Sigmoid colon (tissue), 7 donors: Measurements from ENCODE around the gene P2RX5. TPM values are rescaled to one million over a fixed set of nuclear protein-coding genes. Genes with fewer than 3 reads are reported as not detected.

ENCODE experiments used
- DNase-seq: peaks from one replicate; pipeline ENCODE4 v3.0.0-alpha.2; 2019
- H3K27ac ChIP-seq, 4 donors: fragments of 200-600 bp; sonication (generic); one replicate each; pipeline ENCODE4 v1.5.1; 2016 to 2019; ENCODE audit warnings: mild to moderate bottlenecking in 1 of 4
- H3K27me3 ChIP-seq, 3 donors: fragments of 200-600 bp; sonication (generic); one replicate each; pipeline ENCODE4 v1.5.1; 2019; ENCODE audit warnings: mild to moderate bottlenecking in 1 of 3
- H3K36me3 ChIP-seq, 4 donors: fragments of 200-600 bp; sonication (generic); one replicate each; pipeline ENCODE4 v1.5.1; 2016 to 2019
- H3K4me1 ChIP-seq, 4 donors: fragments of 200-600 bp; sonication (generic); one replicate each; pipeline ENCODE4 v1.5.1; 2017 to 2019
- H3K4me3 ChIP-seq, 4 donors: fragments of 200-600 bp; sonication (generic); one replicate each; pipeline ENCODE4 v1.5.1; 2017 to 2019; ENCODE audit warnings: mild to moderate bottlenecking in 2 of 4, moderate library complexity in 1 of 4
- H3K9me3 ChIP-seq, 4 donors: fragments of 200-600 bp in 3 of 4; sonication (generic) in 3 of 4; one replicate each; pipeline versions ENCODE4 v1.5.1 to v1.6.1; 2013 to 2019
- EP300 ChIP-seq, 4 donors: sonication (generic); formaldehyde crosslinking; IDR thresholded peaks; one replicate each; pipeline ENCODE4 v1.6.1; 2017; ENCODE audit warnings: antibody characterized with exemption in 4 of 4
- POLR2A ChIP-seq, 2 donors: fragments of 450-650 bp; IDR thresholded peaks; one replicate each; pipeline ENCODE4 v1.6.1; 2016; ENCODE audit warnings: antibody characterized with exemption in 2 of 2, mild to moderate bottlenecking in 2 of 2, moderate library complexity in 2 of 2
- POLR2AphosphoS5 ChIP-seq, 4 donors: sonication (generic); formaldehyde crosslinking; IDR thresholded peaks; one replicate each; pipeline ENCODE4 v1.6.1; 2017; ENCODE audit warnings: antibody characterized with exemption in 4 of 4
- WGBS, 2 donors: extraction: QIAGEN DNeasy Blood & Tissue Kit; methylation state at CpG; one replicate each; pipeline ENCODE4 v1.1.7; 2013; 5-methylcytosine and 5-hydroxymethylcytosine counted together
- intact Hi-C: fragments of 100-400 bp; cut with DNase I; formaldehyde crosslinking; loops from one replicate; pipeline ENCODE4 v1.15.1; 2023
- polyA plus RNA-seq, 3 donors: library from polyadenylated mRNA; stranded (reverse); fragments of 200-250 nt; gene quantifications; one replicate each; pipeline ENCODE4 v1.2.3, GENCODE V29; 2013
- total RNA-seq, 4 donors: library from RNA; depleted of rRNA; stranded (reverse); fragments of >200 nt; gene quantifications; one replicate each; pipeline ENCODE4 v1.1.0, GENCODE V29; 2016
- TF ChIP-seq, protein P1 (sequence below), 4 experiments: fragments of 450-650 bp in 3 of 4; fragments of 200-600 bp in 1 of 4; IDR thresholded peaks; one replicate each; pipeline ENCODE4 v1.5.1; 2016 to 2019; ENCODE audit warnings: antibody characterized with exemption in 4 of 4, mild to moderate bottlenecking in 3 of 4, moderate library complexity in 2 of 4
- donor health status: healthy with polysubstance abuse.
- donor health status: Bipolar disorder and iron deficiency.
- donor health status: healthy.

P2RX5 gene
- total and polyA plus RNA-seq, 7 donors, result 0.27 to 55.3 (median 0.49) TPM; not detected in 2

DNA sequence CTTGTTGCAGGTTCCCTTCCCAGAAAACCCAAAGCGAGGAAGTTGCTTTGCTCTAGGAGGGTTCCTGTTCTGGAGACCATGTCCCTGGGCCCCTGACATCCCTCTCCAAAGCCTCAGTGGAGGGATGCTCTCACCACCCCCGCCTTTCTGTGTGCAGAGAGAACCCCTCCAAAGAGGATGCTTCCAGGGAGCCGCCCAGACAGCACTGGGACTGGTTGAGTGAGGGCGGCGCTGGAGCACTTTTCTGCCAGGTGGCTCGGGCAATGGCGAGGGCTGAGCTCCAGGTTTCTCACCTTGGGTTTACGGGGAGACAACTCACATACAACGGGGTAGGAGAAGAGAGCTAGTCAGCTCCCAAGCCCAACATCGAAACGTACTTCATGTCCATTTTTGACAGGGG, 20.1 kb downstream of the P2RX5 start:
- Histone ChIP-seq H3K4me3 (no peak overlapping the region), H3K27me3 (peaks cover 0 to under 1% (median 0%) of the 10 kb centered on the region in 3 donors), H3K27ac (no peak overlapping the region), H3K36me3 (no peaks in the 10 kb centered on the region), H3K4me1 (no peaks in the 10 kb centered on the region), H3K9me3 (no peaks in the 10 kb centered on the region)
- WGBS, 2 donors, result 82 to 89% methylated on average over 11 of the region's 11 CpGs
- no peak for DNase-seq
- intact Hi-C loops, result no loop called here
- TF ChIP-seq EP300 (IDR thresholded peaks at IDR 0.05) (no peak), POLR2A (IDR thresholded peaks at IDR 0.05) (no peak), POLR2AphosphoS5 (IDR thresholded peaks at IDR 0.05) (no peak)
- TF ChIP-seq, protein P1, sequence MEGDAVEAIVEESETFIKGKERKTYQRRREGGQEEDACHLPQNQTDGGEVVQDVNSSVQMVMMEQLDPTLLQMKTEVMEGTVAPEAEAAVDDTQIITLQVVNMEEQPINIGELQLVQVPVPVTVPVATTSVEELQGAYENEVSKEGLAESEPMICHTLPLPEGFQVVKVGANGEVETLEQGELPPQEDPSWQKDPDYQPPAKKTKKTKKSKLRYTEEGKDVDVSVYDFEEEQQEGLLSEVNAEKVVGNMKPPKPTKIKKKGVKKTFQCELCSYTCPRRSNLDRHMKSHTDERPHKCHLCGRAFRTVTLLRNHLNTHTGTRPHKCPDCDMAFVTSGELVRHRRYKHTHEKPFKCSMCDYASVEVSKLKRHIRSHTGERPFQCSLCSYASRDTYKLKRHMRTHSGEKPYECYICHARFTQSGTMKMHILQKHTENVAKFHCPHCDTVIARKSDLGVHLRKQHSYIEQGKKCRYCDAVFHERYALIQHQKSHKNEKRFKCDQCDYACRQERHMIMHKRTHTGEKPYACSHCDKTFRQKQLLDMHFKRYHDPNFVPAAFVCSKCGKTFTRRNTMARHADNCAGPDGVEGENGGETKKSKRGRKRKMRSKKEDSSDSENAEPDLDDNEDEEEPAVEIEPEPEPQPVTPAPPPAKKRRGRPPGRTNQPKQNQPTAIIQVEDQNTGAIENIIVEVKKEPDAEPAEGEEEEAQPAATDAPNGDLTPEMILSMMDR (IDR thresholded peaks at IDR 0.05), result no peak

DNA sequence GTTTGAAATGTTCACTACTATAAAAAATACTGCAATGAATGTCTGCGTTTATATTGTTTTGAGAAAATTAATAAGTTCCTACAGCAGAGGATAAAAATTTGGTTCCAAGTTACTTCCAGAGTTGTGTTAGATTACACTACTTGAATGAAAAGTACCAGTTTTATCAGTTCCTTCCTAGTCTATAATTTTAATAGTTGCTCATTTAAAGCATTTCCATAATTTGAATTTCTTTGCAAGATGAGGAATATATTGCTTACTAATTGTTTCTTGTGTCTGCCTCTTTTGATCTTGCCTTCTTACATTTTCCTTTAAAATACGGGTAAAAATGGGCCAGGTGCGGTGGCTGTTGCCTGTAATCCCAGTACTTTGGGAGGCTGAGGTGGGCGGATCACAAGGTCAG, 23.4 kb downstream of the P2RX5 start:
- Histone ChIP-seq H3K4me3 (no peak overlapping the region), H3K4me1 (peaks cover 0 to 21% (median 17%) of the 10 kb centered on the region in 4 donors), H3K27me3 (no peaks in the 10 kb centered on the region), H3K27ac (no peak overlapping the region), H3K9me3 (no peaks in the 10 kb centered on the region), H3K36me3 (no peaks in the 10 kb centered on the region)
- intact Hi-C loops, result no loop called here
- no peak for TF ChIP-seq EP300 (IDR thresholded peaks at IDR 0.05)
- TF ChIP-seq, protein P1 (IDR thresholded peaks at IDR 0.05), result no peak
- no peak for TF ChIP-seq POLR2A (IDR thresholded peaks at IDR 0.05)
- TF ChIP-seq POLR2AphosphoS5 (IDR thresholded peaks at IDR 0.05), result no peak
- 94 to 96% methylated on average over 4 of the region's 4 CpGs for WGBS, 2 donors
- DNase-seq, result no peak

DNA sequence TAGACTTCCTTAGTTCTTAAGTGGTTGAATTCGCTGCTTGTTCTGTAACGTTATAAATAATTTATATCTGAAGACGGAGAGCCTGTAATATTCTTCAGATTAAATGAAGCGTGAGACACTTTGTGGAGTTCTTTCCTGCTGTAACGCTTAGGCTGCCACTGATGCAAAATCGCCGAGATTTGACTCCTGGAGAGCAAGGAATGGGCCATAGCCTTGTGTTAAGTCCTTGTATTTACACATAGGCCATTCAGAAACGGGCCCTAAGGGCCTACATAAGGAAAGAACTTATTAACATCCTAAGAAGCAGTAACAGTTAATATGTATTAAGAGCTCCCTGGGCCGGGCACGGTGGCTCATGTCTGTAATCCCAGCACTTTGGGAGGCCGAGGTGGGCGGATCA, 26.4 kb downstream of the P2RX5 start:
- WGBS, 2 donors, result 38 to 54% methylated on average over 12 of the region's 12 CpGs
- Histone ChIP-seq H3K4me1 (peaks cover 0 to 43% (median 40%) of the 10 kb centered on the region in 4 donors), H3K27me3 (no peaks in the 10 kb centered on the region), H3K27ac (peak overlapping the region in 3 of 4 donors; percentile 94 to 98 (median 97)), H3K9me3 (no peaks in the 10 kb centered on the region), H3K36me3 (peaks cover 0 to 6% (median 3%) of the 10 kb centered on the region in 4 donors), H3K4me3 (peak overlapping the region; percentile 91 to 97 (median 96))
- DNase-seq, result no peak
- no peak for TF ChIP-seq EP300 (IDR thresholded peaks at IDR 0.05)
- TF ChIP-seq, protein P1 (IDR thresholded peaks at IDR 0.05), result no peak
- no peak for TF ChIP-seq POLR2A (IDR thresholded peaks at IDR 0.05)
- no peak for TF ChIP-seq POLR2AphosphoS5 (IDR thresholded peaks at IDR 0.05)
- intact Hi-C loops, result loop anchor here (5.0 to 10.0 kb wide), 2 partner anchors 53 to 625 kb away; partner anchors contain the start of gene HASPIN

DNA sequence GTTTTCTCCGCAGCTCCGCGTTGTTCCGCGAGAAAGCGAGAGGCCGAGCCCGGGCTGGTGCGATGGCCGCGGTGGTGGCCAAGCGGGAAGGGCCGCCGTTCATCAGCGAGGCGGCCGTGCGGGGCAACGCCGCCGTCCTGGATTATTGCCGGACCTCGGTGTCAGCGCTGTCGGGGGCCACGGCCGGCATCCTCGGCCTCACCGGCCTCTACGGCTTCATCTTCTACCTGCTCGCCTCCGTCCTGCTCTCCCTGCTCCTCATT, 26.9 kb downstream of the P2RX5 start:
- TF ChIP-seq, protein P1 (IDR thresholded peaks at IDR 0.05), result no peak
- TF ChIP-seq POLR2A (IDR thresholded peaks at IDR 0.05), result no peak
- TF ChIP-seq POLR2AphosphoS5 (IDR thresholded peaks at IDR 0.05), result no peak
- TF ChIP-seq EP300 (IDR thresholded peaks at IDR 0.05), result no peak
- peaks cover 0 to 43% (median 40%) of the 10 kb centered on the region in 4 donors for H3K4me1 ChIP-seq
- DNase-seq, result no peak
- H3K36me3 ChIP-seq, result peaks cover 0 to 10% (median 8%) of the 10 kb centered on the region in 4 donors
- 0 to 2% methylated on average over 32 of the region's 32 CpGs for WGBS, 2 donors
- peak overlapping the region; percentile 91 to 97 (median 96) for H3K4me3 ChIP-seq
- intact Hi-C loops, result loop anchor here (5.0 to 10.0 kb wide), 2 partner anchors 53 to 624 kb away; partner anchors contain the start of gene HASPIN
- peak overlapping the region; percentile 94 to 98 (median 98) for H3K27ac ChIP-seq
- H3K27me3 ChIP-seq, result no peaks in the 10 kb centered on the region
- H3K9me3 ChIP-seq, result no peaks in the 10 kb centered on the region
